ENCODE data around the gene HCFC2. TPM values are rescaled to one million over a fixed set of nuclear protein-coding genes. Genes with fewer than 3 reads are reported as not detected.

The HCFC2 gene
- total and polyA plus RNA-seq, 2 of the 8 experiments (the other 6 are each of a cell fraction or from before 2014, with no cell fraction given): 0.62 to 1.8 TPM

GRCh38 chr12:104137902-104138796 lies 73.8 kb downstream of the HCFC2 start, which contains the start of gene NFYB:
NFYB (minus strand) TSS chr12:104138210; CDS start chr12:104135453, 2,757 bp downstream.
- H3K79me1 ChIP-seq (ENCODE audit: low read depth, low read length): peaks cover 5% of the 10 kb centered on the region; the same call in 1 of the 2 replicates
- H3K27ac ChIP-seq (ENCODE audit: low read depth, low read length): peak within 1 kb of the TSS; percentile 92
- no peak within 1 kb of the TSS for H2BK20ac ChIP-seq (ENCODE audit: low read length)
- no peak within 1 kb of the TSS for H2BK15ac ChIP-seq (ENCODE audit: low read length)
- DNase-seq (ENCODE audit: low read depth in 1 of 2, low spot score in 2 of 2) (peak; percentile 79 to 90), FAIRE-seq (no peak)
- peaks cover 4 to 39% of the 10 kb centered on the region in 2 experiments; a peak in 3 of 4 replicates for H3K79me2 ChIP-seq (ENCODE audit: control insufficient read depth in 1 of 2, insufficient read depth in 2 of 2, low read length in 2 of 2)
- CTCF ChIA-PET (ENCODE audit: partially characterized antibody): interaction anchor here (1.0 kb wide), 1 partner anchor 165 kb away, joined by 3 read pairs; the partner anchor contains the start of gene EID3
- peak within 1 kb of the TSS; percentile 86 for H2BK5ac ChIP-seq (ENCODE audit: low read depth, low read length)
- no peak within 1 kb of the TSS for H3K14ac ChIP-seq (ENCODE audit: insufficient read length)
- peak within 1 kb of the TSS; percentile 64 for H3K56ac ChIP-seq (replicated peaks; ENCODE audit: insufficient read length, low read depth, low read length)
- H2AK5ac ChIP-seq (ENCODE audit: low read depth, low read length): no peak within 1 kb of the TSS
- peak within 1 kb of the TSS; percentile 82 for H4K91ac ChIP-seq (replicated peaks; ENCODE audit: insufficient read length, low read length)
- H3K4ac ChIP-seq (replicated peaks; ENCODE audit: insufficient read length, low read depth, low read length): no peak within 1 kb of the TSS
- H4K5ac ChIP-seq (ENCODE audit: insufficient read length, low read depth, low read length): peak within 1 kb of the TSS; percentile 90
- H3K23me2 ChIP-seq (ENCODE audit: low read depth, low read length): no peaks in the 10 kb centered on the region; the same call in 1 of the 2 replicates
- H4K8ac ChIP-seq (ENCODE audit: extremely low read depth, insufficient read depth, low read length): peak within 1 kb of the TSS; percentile 96
- H3K4me3 ChIP-seq (ENCODE audit: extremely low read depth in 1 of 4, insufficient read depth in 2 of 4, low read depth in 3 of 4, low read length in 4 of 4): peak within 1 kb of the TSS; percentile 69 to 94 (median 89)
- no peak within 1 kb of the TSS for H3K23ac ChIP-seq (ENCODE audit: insufficient read length)
- H3K9ac ChIP-seq (replicated peaks in 1 of 4; ENCODE audit: extremely low read depth in 1 of 4, low read depth in 3 of 4, low read length in 3 of 4): peak within 1 kb of the TSS; percentile 90 to 98 (median 94)
- peak within 1 kb of the TSS; percentile 73; the same call in 1 of the 2 replicates for H3K18ac ChIP-seq (ENCODE audit: extremely low read depth, low read length)
- H3K36me3 ChIP-seq (ENCODE audit: control insufficient read depth in 2 of 4, insufficient read depth in 4 of 4, low read length in 3 of 4): peaks cover 1 to 21% (median 11%) of the 10 kb centered on the region in 4 experiments; a peak in 7 of 8 replicates
- H3K4me1 ChIP-seq (replicated peaks in 1 of 4; ENCODE audit: control insufficient read depth in 3 of 4, insufficient read depth in 4 of 4, low read length in 3 of 4): peaks cover 3 to 9% (median 6%) of the 10 kb centered on the region in 4 experiments; a peak in 6 of 7 replicates
- POLR2A ChIA-PET (ENCODE audit: partially characterized antibody): interaction anchor here (0.7 to 4.2 kb wide), 32 partner anchors 10 to 945 kb away, joined by 3 to 28 read pairs (median 4); partner anchors contain the start of genes EID3, HCFC2, HSP90B1 and TDG
- no peaks in the 10 kb centered on the region for H3K9me3 ChIP-seq (ENCODE audit: insufficient read depth in 2 of 2, low read depth in 1 of 2, low read length in 1 of 2)
- H3K4me2 ChIP-seq (ENCODE audit: insufficient read depth in 1 of 2, low read depth in 2 of 2, low read length in 2 of 2): peak within 1 kb of the TSS; percentile 73 to 82
- 0 out of 7 replicates have a peak, but pooled peaks cover 0 to 3% (median 0%) of the 10 kb centered on the region in 4 experiments for H3K27me3 ChIP-seq (replicated peaks in 1 of 4; ENCODE audit: control insufficient read depth in 3 of 4, extremely low read depth in 1 of 4, insufficient read depth in 3 of 4, low read length in 3 of 4)
- H2BK12ac ChIP-seq (ENCODE audit: low read depth, low read length): no peak within 1 kb of the TSS
- H4K20me1 ChIP-seq (replicated peaks in 1 of 2; ENCODE audit: control insufficient read depth in 1 of 2, insufficient read depth in 2 of 2, low read length in 2 of 2): peaks cover 0 to 2% of the 10 kb centered on the region in 2 experiments
- no peak within 1 kb of the TSS for H2BK120ac ChIP-seq (replicated peaks; ENCODE audit: low read depth, low read length)
- 2% methylated on average over 39 of the region's 111 CpGs; no CpG with 5 or more reads in 1 of the 2 experiments for WGBS, 2 experiments (ENCODE audit: extremely low coverage in 1 of 2, insufficient coverage in 1 of 2, insufficient read length in 1 of 2, insufficient replicate concordance in 2 of 2, low coverage in 1 of 2, low lambda C conversion rate in 2 of 2, missing lambda C conversion rate in 1 of 2)
- peak within 1 kb of the TSS; percentile 68; the same call in 1 of the 2 replicates for H2AFZ ChIP-seq (ENCODE audit: low read length)
- TF ChIP-seq SP1 (IDR thresholded peaks at IDR 0.05; ENCODE audit: low read depth, low read length): peak; percentile 91
- peak; percentile 55; the same call in 1 of the 2 replicates for TF ChIP-seq KDM5A (IDR thresholded peaks at IDR 0.05; ENCODE audit: low read length)
- TF ChIP-seq CHD2 (IDR thresholded peaks at IDR 0.05; ENCODE audit: low read length): peak; percentile 50; the same call in 1 of the 2 replicates
- no peak for TF ChIP-seq SRF (IDR thresholded peaks at IDR 0.05; ENCODE audit: low read depth, low read length)
- TF ChIP-seq PHF8 (conservative IDR thresholded peaks at IDR 0.05; ENCODE audit: low read depth, low read length): peak; percentile 38
- no peak for TF ChIP-seq TEAD4 (IDR thresholded peaks at IDR 0.05; ENCODE audit: low read depth, low read length)
- TF ChIP-seq YY1 (IDR thresholded peaks at IDR 0.05; ENCODE audit: low read depth, low read length): peak; percentile 89
- TF ChIP-seq POLR2AphosphoS5 (IDR thresholded peaks at IDR 0.05; ENCODE audit: low read depth, low read length): peak; percentile 95
- TF ChIP-seq ZNF274 (IDR thresholded peaks at IDR 0.05; ENCODE audit: borderline replicate concordance, extremely low read depth, low read length): no peak
- TF ChIP-seq, protein P1, sequence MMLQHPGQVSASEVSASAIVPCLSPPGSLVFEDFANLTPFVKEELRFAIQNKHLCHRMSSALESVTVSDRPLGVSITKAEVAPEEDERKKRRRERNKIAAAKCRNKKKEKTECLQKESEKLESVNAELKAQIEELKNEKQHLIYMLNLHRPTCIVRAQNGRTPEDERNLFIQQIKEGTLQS (IDR thresholded peaks at IDR 0.05; ENCODE audit: insufficient read depth, low read depth, low read length): no peak

Measured in H1 (cell line).